ENCODE results near the gene GSG1L.
"Not testable (repeated sequence)": the region's sequence is repeated elsewhere in the genome, so short reads cannot be mapped to it uniquely, and the experiment has no call there.

GSG1L gene

GRCh38 chr16:27980076-27980775 is 83.3 kb downstream of the GSG1L start:
- DNase-seq: no peak

- not testable (repeated sequence) for DNase-seq
These were observed 83.8 kb downstream of the GSG1L start for GRCh38 chr16:27979668-27980067.

- DNase-seq: no peak
These were observed 84.6 kb downstream of the GSG1L start for GRCh38 chr16:27978876-27979275.

- DNase-seq: no peak
These were observed 85.5 kb downstream of the GSG1L start for GRCh38 chr16:27977966-27978365.

GRCh38 chr16:27976990-27977389 is 86.5 kb downstream of the GSG1L start:
- DNase-seq: no peak

- DNase-seq: no peak
These were observed 88.5 kb downstream of the GSG1L start for GRCh38 chr16:27974896-27975540.

GRCh38 chr16:27973678-27974077 is 89.8 kb downstream of the GSG1L start:
- no peak for DNase-seq

GRCh38 chr16:27972500-27972899 is 91.0 kb downstream of the GSG1L start:
- DNase-seq: peak; percentile 7

- DNase-seq: no peak
These were observed 93.9 kb downstream of the GSG1L start for GRCh38 chr16:27969574-27969973.

GRCh38 chr16:27967169-27967568 is 96.3 kb downstream of the GSG1L start:
- no peak for DNase-seq

- no peak for DNase-seq
These were observed 96.8 kb downstream of the GSG1L start for GRCh38 chr16:27966756-27967155.

GRCh38 chr16:27965801-27966200 is 97.7 kb downstream of the GSG1L start:
- no peak for DNase-seq

GRCh38 chr16:27963471-27963965 is 100.0 kb downstream of the GSG1L start:
- no peak for DNase-seq

- no peak for DNase-seq
These were observed 101.3 kb downstream of the GSG1L start for GRCh38 chr16:27962197-27962596.

GRCh38 chr16:27961296-27961620 is 102.3 kb downstream of the GSG1L start:
- DNase-seq: no peak

- no peak for DNase-seq
These were observed 102.8 kb downstream of the GSG1L start for GRCh38 chr16:27960619-27961295.

GRCh38 chr16:27959914-27960313 is 103.6 kb downstream of the GSG1L start:
- no peak for DNase-seq

GRCh38 chr16:27954191-27954590 is 109.3 kb downstream of the GSG1L start:
- DNase-seq: no peak

- DNase-seq: no peak
These were observed 110.7 kb downstream of the GSG1L start for GRCh38 chr16:27952811-27953210.

GRCh38 chr16:27951489-27952120 is 111.9 kb downstream of the GSG1L start:
- DNase-seq: no peak

- DNase-seq: no peak
These were observed 113.2 kb downstream of the GSG1L start for GRCh38 chr16:27950206-27950887.

GRCh38 chr16:27947696-27948095 is 115.8 kb downstream of the GSG1L start:
- no peak for DNase-seq
